Raji (cell line): Measurements from ENCODE around the gene NKAIN2.

Experiments used
- POLR2A ChIP-seq: IDR thresholded peaks from 2 replicates; pipeline ENCODE4 v1.6.1; 2011; ENCODE audit warnings: low read depth, low read length, control low read depth; ENCODE audit not compliant: insufficient read depth

Gene NKAIN2

GRCh38 chr6:124517339-124517738 lies 713.7 kb downstream of the NKAIN2 start:
- TF ChIP-seq POLR2A = no peak

GRCh38 chr6:124520514-124520913 lies 716.8 kb downstream of the NKAIN2 start:
- TF ChIP-seq POLR2A = no peak

- TF ChIP-seq POLR2A = no peak
Observed at GRCh38 chr6:124522335-124522734, 718.7 kb downstream of the NKAIN2 start.

GRCh38 chr6:124524491-124525200 lies 721.0 kb downstream of the NKAIN2 start:
- no peak for TF ChIP-seq POLR2A

- no peak for TF ChIP-seq POLR2A
Observed at GRCh38 chr6:124530926-124531325, 727.3 kb downstream of the NKAIN2 start.

GRCh38 chr6:124535299-124535698 lies 731.6 kb downstream of the NKAIN2 start:
- TF ChIP-seq POLR2A = no peak

GRCh38 chr6:124535746-124536145 lies 732.1 kb downstream of the NKAIN2 start:
- TF ChIP-seq POLR2A = no peak

- TF ChIP-seq POLR2A = no peak
Observed at GRCh38 chr6:124536157-124536841, 732.6 kb downstream of the NKAIN2 start.

GRCh38 chr6:124536842-124537191 lies 733.2 kb downstream of the NKAIN2 start:
- TF ChIP-seq POLR2A = no peak

- TF ChIP-seq POLR2A = no peak
Observed at GRCh38 chr6:124539096-124539495, 735.4 kb downstream of the NKAIN2 start.

- no peak for TF ChIP-seq POLR2A
Observed at GRCh38 chr6:124541573-124541972, 737.9 kb downstream of the NKAIN2 start.

- no peak for TF ChIP-seq POLR2A
Observed at GRCh38 chr6:124546601-124547000, 742.9 kb downstream of the NKAIN2 start.

GRCh38 chr6:124551711-124552233 lies 748.1 kb downstream of the NKAIN2 start:
- TF ChIP-seq POLR2A = no peak

- no peak for TF ChIP-seq POLR2A
Observed at GRCh38 chr6:124557873-124558272, 754.2 kb downstream of the NKAIN2 start.

GRCh38 chr6:124560873-124561567 lies 757.4 kb downstream of the NKAIN2 start:
- TF ChIP-seq POLR2A = no peak

GRCh38 chr6:124561635-124562130 lies 758.0 kb downstream of the NKAIN2 start:
- TF ChIP-seq POLR2A = no peak
